Trophoblast cell (in vitro differentiated cells and primary cell): ENCODE results near the gene DHDH.

Experiments used
- DNase-seq, 2 donors: peaks; one replicate each; pipeline ENCODE4 v3.0.0-alpha.2; 2016
- H2AFZ ChIP-seq: 2 replicates; pipeline ENCODE4 v1.6.1; 2013; ENCODE audit warnings: low read length, moderate library complexity, mild to moderate bottlenecking; ENCODE audit not compliant: insufficient read depth, poor library complexity
- H2AK5ac ChIP-seq: 2 replicates; pipeline ENCODE4 v1.6.1; 2013; ENCODE audit warnings: mild to moderate bottlenecking, low read length
- H2BK120ac ChIP-seq: 2 replicates; pipeline ENCODE4 v1.6.1; 2013; ENCODE audit warnings: low read length, mild to moderate bottlenecking, moderate library complexity; ENCODE audit not compliant: insufficient read depth, poor library complexity
- H2BK12ac ChIP-seq: 2 replicates; pipeline ENCODE4 v1.6.1; 2013; ENCODE audit warnings: mild to moderate bottlenecking, low read length, moderate library complexity
- H2BK5ac ChIP-seq: 2 replicates; pipeline ENCODE4 v1.6.1; 2013; ENCODE audit warnings: low read length, low read depth, moderate library complexity, mild to moderate bottlenecking; ENCODE audit not compliant: poor library complexity
- H3K14ac ChIP-seq: 2 replicates; pipeline ENCODE4 v1.6.1; 2013; ENCODE audit warnings: mild to moderate bottlenecking, low read length
- H3K18ac ChIP-seq: 2 replicates; pipeline ENCODE4 v1.6.1; 2013; ENCODE audit warnings: mild to moderate bottlenecking, low read length
- H3K23ac ChIP-seq: 2 replicates; pipeline ENCODE4 v1.6.1; 2013; ENCODE audit warnings: low read length
- H3K27ac ChIP-seq: 2 replicates; pipeline ENCODE4 v1.5.1; 2013; ENCODE audit warnings: low read depth, mild to moderate bottlenecking, inconsistent platforms, low read length, moderate library complexity
- H3K27me3 ChIP-seq: 2 replicates; pipeline ENCODE4 v1.6.1; 2013; ENCODE audit warnings: inconsistent platforms, mild to moderate bottlenecking, low read length, moderate library complexity; ENCODE audit not compliant: insufficient read depth
- H3K36me3 ChIP-seq, 2 experiments: 1 replicate in 1 of 2; 2 replicates in 1 of 2; pipeline ENCODE4 v1.6.1; 2013; ENCODE audit warnings: low read length in 2 of 2, mild to moderate bottlenecking in 2 of 2, moderate library complexity in 1 of 2; ENCODE audit not compliant: insufficient read depth in 2 of 2, control insufficient read depth in 1 of 2
- H3K4ac ChIP-seq: 2 replicates; pipeline ENCODE4 v1.6.1; 2013; ENCODE audit warnings: low read depth, mild to moderate bottlenecking, low read length, moderate library complexity
- H3K4me1 ChIP-seq, 2 experiments: 1 replicate in 1 of 2; 2 replicates in 1 of 2; pipeline ENCODE4 v1.6.1; 2013; ENCODE audit warnings: low read length in 2 of 2, mild to moderate bottlenecking in 2 of 2, moderate library complexity in 1 of 2; ENCODE audit not compliant: insufficient read depth in 2 of 2, control insufficient read depth in 1 of 2
- H3K4me2 ChIP-seq: 2 replicates; pipeline ENCODE4 v1.6.1; 2013; ENCODE audit warnings: inconsistent platforms, mild to moderate bottlenecking, low read length, moderate library complexity
- H3K4me3 ChIP-seq: 2 replicates; pipeline ENCODE4 v1.5.1; 2013; ENCODE audit warnings: mild to moderate bottlenecking, low read depth, low read length, inconsistent platforms
- H3K79me1 ChIP-seq: one replicate; pipeline ENCODE4 v1.6.1; 2013; ENCODE audit warnings: low read length
- H3K79me2 ChIP-seq: 2 replicates; pipeline ENCODE4 v1.6.1; 2013; ENCODE audit warnings: low read length, mild to moderate bottlenecking; ENCODE audit not compliant: control insufficient read depth, insufficient read depth, poor library complexity
- H3K9ac ChIP-seq: 2 replicates; pipeline ENCODE4 v1.6.1; 2013; ENCODE audit warnings: mild to moderate bottlenecking, low read length
- H3K9me3 ChIP-seq: 2 replicates; pipeline ENCODE4 v1.6.1; 2013; ENCODE audit warnings: low read depth, mild to moderate bottlenecking, control low read depth, inconsistent platforms, low read length; ENCODE audit not compliant: insufficient read depth
- H4K12ac ChIP-seq: 2 replicates; pipeline ENCODE4 v1.6.1; 2013; ENCODE audit warnings: low read depth, mild to moderate bottlenecking, low read length, moderate library complexity
- H4K8ac ChIP-seq: 2 replicates; pipeline ENCODE4 v1.6.1; 2013; ENCODE audit warnings: low read depth, mild to moderate bottlenecking, low read length, moderate library complexity
- H4K91ac ChIP-seq: one replicate; pipeline ENCODE4 v1.6.1; 2013; ENCODE audit warnings: low read depth, mild to moderate bottlenecking, low read length, moderate library complexity
- WGBS: extraction: QIAGEN DNeasy Blood & Tissue Kit; methylation state at CpG from one replicate; pipeline ENCODE4 v1.1.7; 2013; ENCODE audit warnings: missing lambda C conversion rate; ENCODE audit not compliant: insufficient read length, insufficient coverage; ENCODE audit errors: extremely low coverage; 5-methylcytosine and 5-hydroxymethylcytosine counted together

DHDH gene

DNA sequence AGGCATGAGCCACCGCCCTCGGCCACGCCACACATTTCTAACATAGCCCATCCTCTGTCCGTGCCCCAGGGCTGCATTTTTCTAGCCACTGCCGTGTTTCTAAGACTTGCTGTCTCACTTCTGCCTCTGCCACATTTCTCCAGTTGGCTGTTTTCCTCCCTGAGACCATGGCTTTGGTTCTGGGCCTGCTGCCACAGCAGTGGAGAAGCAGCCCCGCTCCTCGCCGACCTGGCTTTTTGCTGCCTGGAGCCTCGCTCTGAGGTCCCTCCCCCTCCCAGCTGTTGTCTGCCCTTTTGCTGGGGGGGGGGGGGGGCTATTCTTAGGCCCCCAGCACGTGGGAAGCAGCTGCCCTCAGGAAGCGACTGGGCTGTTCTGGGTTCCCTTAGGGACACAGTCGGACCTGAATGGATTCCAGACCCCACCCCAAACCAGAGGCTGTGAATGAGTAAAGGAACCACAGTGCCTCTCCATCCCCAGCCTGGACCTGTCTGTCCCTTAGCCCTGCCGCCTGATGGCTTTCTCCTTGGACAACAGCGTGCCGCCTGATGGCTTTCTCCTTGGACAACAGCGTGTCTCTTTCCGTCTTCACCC is 56.3 kb downstream of the DHDH start:
- H3K9me3 ChIP-seq: no peaks in the 10 kb centered on the region

GRCh38 chr19:48990400-48990799 is 56.9 kb downstream of the DHDH start:
- Histone ChIP-seq H3K79me2 (peaks cover 18% of the 10 kb centered on the region), H4K8ac (no peak overlapping the region), H2AFZ (no peak overlapping the region), H2BK120ac (no peak overlapping the region), H3K14ac (no peak overlapping the region), H3K27me3 (no peaks in the 10 kb centered on the region), H4K91ac (no peak overlapping the region), H3K18ac (no peak overlapping the region), H3K4me3 (no peak overlapping the region), H3K23ac (no peak overlapping the region), H3K79me1 (peaks cover 17% of the 10 kb centered on the region), H4K12ac (no peak overlapping the region), H2AK5ac (no peak overlapping the region), H3K9ac (no peak overlapping the region), H2BK12ac (no peak overlapping the region), H3K4me2 (no peak overlapping the region), H2BK5ac (no peak overlapping the region), H3K4ac (no peak overlapping the region), H3K36me3 (peaks cover 37 to 41% of the 10 kb centered on the region in 2 experiments), H3K9me3 (no peaks in the 10 kb centered on the region), H3K27ac (no peak overlapping the region), H3K4me1 (peaks cover 21 to 28% of the 10 kb centered on the region in 2 experiments)
- peak; percentile 55 to 73 for DNase-seq
- whole genome bisulfite sequencing: no CpG with 5 or more reads among the region's 4 CpGs

More for the DNA sequence above, 56.3 kb downstream of the DHDH start:
- DNase-seq: peak; percentile 98 to 99
- Histone ChIP-seq H3K4me2 (no peak overlapping the region), H4K91ac (no peak overlapping the region), H4K8ac (no peak overlapping the region), H3K79me2 (peaks cover 18% of the 10 kb centered on the region), H3K18ac (no peak overlapping the region), H3K27me3 (no peaks in the 10 kb centered on the region), H3K36me3 (peaks cover 42 to 47% of the 10 kb centered on the region in 2 experiments), H2BK5ac (no peak overlapping the region), H3K79me1 (peaks cover 17% of the 10 kb centered on the region), H2AFZ (no peak overlapping the region), H3K27ac (peak overlapping the region; percentile 41), H3K4me3 (no peak overlapping the region), H4K12ac (no peak overlapping the region), H2BK120ac (no peak overlapping the region), H3K23ac (no peak overlapping the region), H3K9ac (no peak overlapping the region), H2AK5ac (no peak overlapping the region), H3K14ac (no peak overlapping the region), H3K4me1 (peaks cover 21 to 28% of the 10 kb centered on the region in 2 experiments), H2BK12ac (peak overlapping the region; percentile 12), H3K4ac (no peak overlapping the region)
- WGBS: no CpG with 5 or more reads among the region's 17 CpGs

GRCh38 chr19:48991011-48991609 is 57.6 kb downstream of the DHDH start:
- no peak overlapping the region for H3K27ac ChIP-seq
- peaks cover 21 to 28% of the 10 kb centered on the region in 2 experiments for H3K4me1 ChIP-seq
- no peak for DNase-seq
- H2BK5ac ChIP-seq: no peak overlapping the region
- H3K4me3 ChIP-seq: peak overlapping the region; percentile 33
- no peak overlapping the region for H3K9ac ChIP-seq
- H3K27me3 ChIP-seq: no peaks in the 10 kb centered on the region
- peaks cover 18% of the 10 kb centered on the region for H3K79me2 ChIP-seq
- H3K79me1 ChIP-seq: peaks cover 17% of the 10 kb centered on the region
- no peak overlapping the region for H3K14ac ChIP-seq
- no peak overlapping the region for H2BK120ac ChIP-seq
- H3K23ac ChIP-seq: no peak overlapping the region
- no peak overlapping the region for H4K91ac ChIP-seq
- no peak overlapping the region for H2AFZ ChIP-seq
- no peak overlapping the region for H3K4me2 ChIP-seq
- peak overlapping the region; percentile 8 for H4K12ac ChIP-seq
- H3K36me3 ChIP-seq: peaks cover 30 to 34% of the 10 kb centered on the region in 2 experiments
- H3K9me3 ChIP-seq: no peaks in the 10 kb centered on the region
- peak overlapping the region; percentile 42 for H3K18ac ChIP-seq
- peak overlapping the region; percentile 93 for H3K4ac ChIP-seq
- WGBS: no CpG with 5 or more reads among the region's 22 CpGs
- H2BK12ac ChIP-seq: no peak overlapping the region
- peak overlapping the region; percentile 19 for H2AK5ac ChIP-seq
- H4K8ac ChIP-seq: no peak overlapping the region

GRCh38 chr19:48991873-48992580 is 58.5 kb downstream of the DHDH start:
- peak overlapping the region; percentile 66 for H4K12ac ChIP-seq
- peak overlapping the region; percentile 80 for H3K14ac ChIP-seq
- H2BK5ac ChIP-seq: peak overlapping the region; percentile 73
- H3K18ac ChIP-seq: peak overlapping the region; percentile 81
- H3K27ac ChIP-seq: peak overlapping the region; percentile 70
- H3K9ac ChIP-seq: peak overlapping the region; percentile 91
- peak overlapping the region; percentile 86 for H3K4me2 ChIP-seq
- H3K4me1 ChIP-seq: peaks cover 21 to 28% of the 10 kb centered on the region in 2 experiments
- H2BK12ac ChIP-seq: no peak overlapping the region
- WGBS: no CpG with 5 or more reads among the region's 8 CpGs
- H2AFZ ChIP-seq: peak overlapping the region; percentile 13
- peaks cover 23 to 27% of the 10 kb centered on the region in 2 experiments for H3K36me3 ChIP-seq
- peak overlapping the region; percentile 69 for H2BK120ac ChIP-seq
- peak overlapping the region; percentile 70 for H4K91ac ChIP-seq
- H3K9me3 ChIP-seq: no peaks in the 10 kb centered on the region
- H2AK5ac ChIP-seq: peak overlapping the region; percentile 32
- H3K4me3 ChIP-seq: peak overlapping the region; percentile 91
- H3K79me1 ChIP-seq: peaks cover 17% of the 10 kb centered on the region
- H3K4ac ChIP-seq: peak overlapping the region; percentile 96
- peaks cover 18% of the 10 kb centered on the region for H3K79me2 ChIP-seq
- H4K8ac ChIP-seq: peak overlapping the region; percentile 58
- no peak overlapping the region for H3K23ac ChIP-seq
- no peaks in the 10 kb centered on the region for H3K27me3 ChIP-seq
- DNase-seq: peak; percentile 86
